WTC11 (cell line): ENCODE results near the gene CYP4Z1. TPM values are rescaled to one million over a fixed set of nuclear protein-coding genes. Genes with fewer than 3 reads are reported as not detected.
"Not testable (repeated sequence)": the region's sequence is repeated elsewhere in the genome, so short reads cannot be mapped to it uniquely, and the experiment has no call there.

Source experiments
- ATAC-seq: fragments of 200-7000 bp; cut with Tn5 transposase; 2 replicates; pipeline ENCODE4 v1.10.0; 2021; ENCODE audit warnings: mild to moderate bottlenecking, moderate library complexity
- CTCF ChIA-PET: fragments of 300-600 bp; sonication (Branson Sonifier 250); formaldehyde crosslinking; loops from one replicate; lab custom pipeline; 2021; ENCODE audit warnings: antibody characterized with exemption; lab: Charles Lee
- POLR2A ChIA-PET: fragments of 350-600 bp; sonication (Branson Sonifier 250); formaldehyde crosslinking; loops from one replicate; lab custom pipeline; 2021; ENCODE audit warnings: antibody characterized with exemption; lab: Charles Lee
- DNase-seq: peaks from one replicate; pipeline ENCODE4 v3.0.0; 2021; ENCODE audit warnings: low spot score
- H3K27ac Mint-ChIP-seq: 2 replicates; pipeline ENCODE4 v1.8.0; 2021; ENCODE audit warnings: mixed read lengths
- H3K27me3 Mint-ChIP-seq: 2 replicates; pipeline ENCODE4 v1.8.0; 2021; ENCODE audit warnings: low read depth, mild to moderate bottlenecking, moderate library complexity, mixed read lengths
- H3K36me3 Mint-ChIP-seq: 2 replicates; pipeline ENCODE4 v1.8.0; 2021; ENCODE audit warnings: mixed read lengths
- H3K4me1 Mint-ChIP-seq: 2 replicates; pipeline ENCODE4 v1.8.0; 2022; ENCODE audit warnings: mixed read lengths
- H3K4me3 Mint-ChIP-seq: 2 replicates; pipeline ENCODE4 v1.8.0; 2021; ENCODE audit warnings: mild to moderate bottlenecking, moderate library complexity, mixed read lengths
- H3K9me3 Mint-ChIP-seq: 2 replicates; pipeline ENCODE4 v1.8.0; 2021; ENCODE audit warnings: mixed read lengths
- E2F5 ChIP-seq: sonication (generic); formaldehyde crosslinking; IDR thresholded peaks from 2 replicates; pipeline ENCODE4 v1.8.1; 2022; ENCODE audit warnings: mild to moderate bottlenecking, moderate library complexity, missing genetic modification reagents
- ESRRA ChIP-seq: sonication (generic); formaldehyde crosslinking; IDR thresholded peaks from 2 replicates; pipeline ENCODE4 v1.8.1; 2022; ENCODE audit warnings: mild to moderate bottlenecking, missing genetic modification reagents, borderline replicate concordance
- FOXJ3 ChIP-seq: sonication (generic); formaldehyde crosslinking; IDR thresholded peaks from 2 replicates; pipeline ENCODE4 v1.9.0; 2021; ENCODE audit warnings: missing genetic modification reagents, mild to moderate bottlenecking, borderline replicate concordance
- GRHL2 ChIP-seq: fragments of 250-450 bp; sonication (Bioruptor Pico); IDR thresholded peaks from 2 replicates; pipeline ENCODE4 v1.8.0; 2022; ENCODE audit warnings: mild to moderate bottlenecking, moderate library complexity; ENCODE audit not compliant: insufficient replicate concordance, severe bottlenecking
- HMGA2 ChIP-seq: fragments of 250-450 bp; sonication (Bioruptor Pico); IDR thresholded peaks from 2 replicates; pipeline ENCODE4 v1.4.0; 2021; ENCODE audit warnings: mild to moderate bottlenecking, moderate library complexity
- MLX ChIP-seq: sonication (generic); formaldehyde crosslinking; IDR thresholded peaks from 2 replicates; pipeline ENCODE4 v1.8.1; 2023; ENCODE audit warnings: mild to moderate bottlenecking, missing genetic modification reagents, moderate library complexity
- MYBL2 ChIP-seq: sonication (generic); formaldehyde crosslinking; IDR thresholded peaks from 2 replicates; pipeline ENCODE4 v1.8.1; 2023; ENCODE audit warnings: mild to moderate bottlenecking, moderate library complexity, missing genetic modification reagents
- TP53 ChIP-seq: sonication (generic); formaldehyde crosslinking; IDR thresholded peaks from 2 replicates; pipeline ENCODE4 v1.8.1; 2023; ENCODE audit warnings: mild to moderate bottlenecking, missing genetic modification reagents
- ZNF232 ChIP-seq: sonication (generic); formaldehyde crosslinking; IDR thresholded peaks from 2 replicates; pipeline ENCODE4 v1.8.0; 2022; ENCODE audit warnings: mild to moderate bottlenecking, missing genetic modification reagents
- ZNF281 ChIP-seq: sonication (generic); formaldehyde crosslinking; IDR thresholded peaks from 2 replicates; pipeline ENCODE4 v1.8.0; 2023; ENCODE audit warnings: mild to moderate bottlenecking, missing genetic modification reagents
- ZNF396 ChIP-seq: fragments of 250-450 bp; sonication (Bioruptor Pico); IDR thresholded peaks from 2 replicates; pipeline ENCODE4 v1.8.0; 2021; ENCODE audit warnings: mild to moderate bottlenecking, moderate library complexity, borderline replicate concordance
- total RNA-seq: library from RNA; stranded (reverse); gene quantifications from 3 replicates; pipeline ENCODE4 v1.2.3, GENCODE V29; 2021
- TF ChIP-seq, protein P1 (sequence below): fragments of 200-600 bp; IDR thresholded peaks from 2 replicates; pipeline ENCODE4 v1.8.0; 2022; ENCODE audit warnings: antibody characterized with exemption

CYP4Z1 gene
- total RNA-seq, 1 experiment from 2014 or later: not detected

DNA sequence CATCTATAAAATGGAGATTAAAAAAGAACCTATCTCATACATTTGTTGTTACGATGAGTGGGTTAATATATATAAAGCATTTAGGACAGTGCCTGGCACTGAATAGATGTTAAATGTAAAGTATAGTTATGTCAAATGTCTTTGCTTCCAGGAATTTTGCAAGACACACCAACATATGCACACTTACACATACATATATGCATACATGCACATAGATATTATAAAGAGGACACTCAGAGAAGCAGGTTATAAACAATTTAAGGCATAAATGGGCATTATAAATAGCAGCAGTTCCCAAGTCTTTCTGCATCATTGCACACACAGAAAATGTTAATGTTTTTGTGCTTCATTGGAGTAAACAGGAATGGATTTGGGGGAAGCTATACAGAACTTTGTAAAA, 30.3 kb upstream of the CYP4Z1 start (continued):
- no peak for TF ChIP-seq E2F5 (CRISPR knock-in tag)

GRCh38 chr1:47059376-47059775, 7.7 kb upstream of the CYP4Z1 start:
- POLR2A ChIA-PET: no interaction called here
- CTCF ChIA-PET: no interaction called here
- Mint-ChIP-seq H3K4me3 (no peak overlapping the region), H3K27me3 (peaks cover 39% of the 10 kb centered on the region), H3K36me3 (no peaks in the 10 kb centered on the region), H3K9me3 (peaks cover 14% of the 10 kb centered on the region), H3K27ac (no peak overlapping the region), H3K4me1 (no peaks in the 10 kb centered on the region)
- TF ChIP-seq ZNF396 (CRISPR knock-in tag) (no peak), MYBL2 (CRISPR knock-in tag) (no peak), GRHL2 (no peak), ZNF232 (CRISPR knock-in tag) (no peak), ESRRA (CRISPR knock-in tag) (no peak), ZNF281 (CRISPR knock-in tag) (no peak), MLX (CRISPR knock-in tag) (no peak), HMGA2 (CRISPR knock-in tag) (no peak), FOXJ3 (no peak), TP53 (CRISPR knock-in tag) (no peak)
- ATAC-seq: no peak
- no peak for DNase-seq

DNA sequence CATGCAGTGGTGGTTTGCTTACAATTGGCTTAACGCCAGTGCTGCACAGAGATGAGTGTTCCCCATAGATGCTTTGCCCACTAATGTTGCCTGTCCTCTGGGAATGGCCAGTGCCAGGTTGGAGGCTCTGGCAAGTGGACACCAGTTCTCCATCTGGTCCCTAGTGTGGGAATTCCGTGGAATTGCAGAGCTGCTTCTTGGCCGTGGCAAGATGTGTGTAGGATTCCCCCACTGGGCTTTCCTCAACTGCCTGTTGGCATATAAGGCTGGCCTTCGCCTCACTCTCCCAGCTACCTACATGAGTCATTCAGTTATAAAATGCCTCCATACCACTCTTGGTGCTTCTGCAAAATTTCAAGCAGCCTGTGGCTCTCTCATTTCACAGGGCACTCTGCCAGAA, 2.0 kb downstream of the CYP4Z1 start:
- H3K27ac Mint-ChIP-seq, H3K4me1 Mint-ChIP-seq, DNase-seq, POLR2A ChIA-PET, H3K36me3 Mint-ChIP-seq, H3K4me3 Mint-ChIP-seq, ATAC-seq, H3K9me3 Mint-ChIP-seq: not testable (repeated sequence)
- peaks cover 24% of the 10 kb centered on the region for H3K27me3 Mint-ChIP-seq
- CTCF ChIA-PET: interaction anchor here (0.5 kb wide), 1 partner anchor 271 kb away, joined by 5 read pairs; no protein-coding TSS in a partner anchor

DNA sequence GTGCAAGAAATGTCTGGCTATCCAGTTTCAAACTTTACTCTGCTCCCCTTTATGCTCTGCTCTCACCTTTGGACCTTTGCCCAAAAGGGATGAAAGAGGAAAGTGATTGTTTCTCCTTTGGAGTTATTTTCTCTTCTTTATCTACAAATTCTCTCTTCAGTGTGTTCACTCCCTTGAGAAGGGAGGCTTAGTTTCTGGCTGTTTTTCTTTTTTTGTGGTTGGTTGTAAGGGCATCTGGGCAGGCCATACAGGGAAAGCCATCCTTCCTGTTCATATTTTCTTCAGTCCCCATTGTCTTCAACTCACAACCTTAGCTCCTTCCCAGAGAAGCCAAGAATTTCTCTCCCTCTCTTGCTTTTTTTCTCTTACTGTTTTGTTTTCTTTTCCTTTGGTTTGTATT, 2.5 kb downstream of the CYP4Z1 start:
- H3K4me3 Mint-ChIP-seq, ATAC-seq, H3K9me3 Mint-ChIP-seq, DNase-seq, H3K36me3 Mint-ChIP-seq, CTCF ChIA-PET, POLR2A ChIA-PET, H3K4me1 Mint-ChIP-seq, H3K27ac Mint-ChIP-seq: not testable (repeated sequence)
- H3K27me3 Mint-ChIP-seq: peaks cover 24% of the 10 kb centered on the region

GRCh38 chr1:47089356-47089755, 22.3 kb downstream of the CYP4Z1 start:
- POLR2A ChIA-PET, H3K27ac Mint-ChIP-seq, H3K9me3 Mint-ChIP-seq, ATAC-seq, H3K36me3 Mint-ChIP-seq, H3K4me3 Mint-ChIP-seq, H3K27me3 Mint-ChIP-seq, H3K4me1 Mint-ChIP-seq, CTCF ChIA-PET: not testable (repeated sequence)
- peak; percentile 30 for DNase-seq
- TF ChIP-seq, protein P1, sequence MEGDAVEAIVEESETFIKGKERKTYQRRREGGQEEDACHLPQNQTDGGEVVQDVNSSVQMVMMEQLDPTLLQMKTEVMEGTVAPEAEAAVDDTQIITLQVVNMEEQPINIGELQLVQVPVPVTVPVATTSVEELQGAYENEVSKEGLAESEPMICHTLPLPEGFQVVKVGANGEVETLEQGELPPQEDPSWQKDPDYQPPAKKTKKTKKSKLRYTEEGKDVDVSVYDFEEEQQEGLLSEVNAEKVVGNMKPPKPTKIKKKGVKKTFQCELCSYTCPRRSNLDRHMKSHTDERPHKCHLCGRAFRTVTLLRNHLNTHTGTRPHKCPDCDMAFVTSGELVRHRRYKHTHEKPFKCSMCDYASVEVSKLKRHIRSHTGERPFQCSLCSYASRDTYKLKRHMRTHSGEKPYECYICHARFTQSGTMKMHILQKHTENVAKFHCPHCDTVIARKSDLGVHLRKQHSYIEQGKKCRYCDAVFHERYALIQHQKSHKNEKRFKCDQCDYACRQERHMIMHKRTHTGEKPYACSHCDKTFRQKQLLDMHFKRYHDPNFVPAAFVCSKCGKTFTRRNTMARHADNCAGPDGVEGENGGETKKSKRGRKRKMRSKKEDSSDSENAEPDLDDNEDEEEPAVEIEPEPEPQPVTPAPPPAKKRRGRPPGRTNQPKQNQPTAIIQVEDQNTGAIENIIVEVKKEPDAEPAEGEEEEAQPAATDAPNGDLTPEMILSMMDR: peak; percentile 60
